H9 (cell line): ENCODE measurements around the gene DAB2IP. TPM values are rescaled to one million over a fixed set of nuclear protein-coding genes. Genes with fewer than 3 reads are reported as not detected.

ENCODE experiments used
- DNase-seq: peaks from one replicate; pipeline ENCODE4 v3.0.0-alpha.2; 2017
- H2AFZ ChIP-seq: one replicate; pipeline ENCODE4 v1.6.1; 2013; ENCODE audit warnings: mild to moderate bottlenecking, low read length, control low read depth, moderate library complexity
- H2AK5ac ChIP-seq: 2 replicates; pipeline ENCODE4 v1.6.1; 2013; ENCODE audit warnings: low read length, control low read depth, mixed read lengths; ENCODE audit not compliant: insufficient read length
- H2BK120ac ChIP-seq: one replicate; pipeline ENCODE4 v1.6.1; 2013; ENCODE audit warnings: low read depth, mild to moderate bottlenecking, low read length, control low read depth, inconsistent platforms; ENCODE audit not compliant: poor library complexity, severe bottlenecking
- H2BK12ac ChIP-seq: 2 replicates; pipeline ENCODE4 v1.6.1; 2013; ENCODE audit warnings: low read length, control low read depth, mixed read lengths, low read depth; ENCODE audit not compliant: insufficient read length
- H2BK15ac ChIP-seq: 2 replicates; pipeline ENCODE4 v1.6.1; 2013; ENCODE audit warnings: low read depth, low read length, control low read depth
- H2BK20ac ChIP-seq: one replicate; pipeline ENCODE4 v1.6.1; 2013; ENCODE audit warnings: low read depth, mild to moderate bottlenecking, low read length, control low read depth, inconsistent platforms; ENCODE audit not compliant: poor library complexity, severe bottlenecking
- H2BK5ac ChIP-seq: 2 replicates; pipeline ENCODE4 v1.6.1; 2013; ENCODE audit warnings: low read length, control low read depth, mixed read lengths; ENCODE audit not compliant: insufficient read length
- H3K14ac ChIP-seq: 2 replicates; pipeline ENCODE4 v1.6.1; 2013; ENCODE audit warnings: low read length, control low read depth; ENCODE audit not compliant: insufficient read depth
- H3K18ac ChIP-seq: 2 replicates; pipeline ENCODE4 v1.6.1; 2013; ENCODE audit warnings: low read depth, mild to moderate bottlenecking, mixed read lengths, low read length, control low read depth; ENCODE audit not compliant: insufficient read length
- H3K23ac ChIP-seq: 2 replicates; pipeline ENCODE4 v1.6.1; 2013; ENCODE audit warnings: low read length, control low read depth, mixed read lengths, low read depth; ENCODE audit not compliant: insufficient read length
- H3K23me2 ChIP-seq: 2 replicates; pipeline ENCODE4 v1.6.1; 2013; ENCODE audit warnings: low read depth, mild to moderate bottlenecking, mixed read lengths, low read length, control low read depth; ENCODE audit not compliant: insufficient read length, poor library complexity, severe bottlenecking
- H3K27ac ChIP-seq: 2 replicates; pipeline ENCODE4 v1.5.1; 2013; ENCODE audit warnings: low read length, control low read depth, mixed read lengths, low read depth; ENCODE audit not compliant: insufficient read length
- H3K27me3 ChIP-seq: 2 replicates; pipeline ENCODE4 v1.6.1; 2013; ENCODE audit warnings: low read length, control low read depth, inconsistent platforms; ENCODE audit not compliant: insufficient read depth
- H3K4ac ChIP-seq: 2 replicates; pipeline ENCODE4 v1.6.1; 2013; ENCODE audit warnings: low read depth, mild to moderate bottlenecking, control low read depth, inconsistent platforms, low read length, moderate library complexity
- H3K4me1 ChIP-seq: 2 replicates; pipeline ENCODE4 v1.6.1; 2013; ENCODE audit warnings: low read length, control low read depth, inconsistent platforms; ENCODE audit not compliant: insufficient read depth
- H3K4me2 ChIP-seq: 2 replicates; pipeline ENCODE4 v1.6.1; 2013; ENCODE audit warnings: low read length, control low read depth, mixed read lengths; ENCODE audit not compliant: insufficient read length, insufficient read depth
- H3K56ac ChIP-seq: 2 replicates; pipeline ENCODE4 v1.6.1; 2013; ENCODE audit warnings: low read depth, mild to moderate bottlenecking, mixed read lengths, low read length, control low read depth; ENCODE audit not compliant: insufficient read length
- H3K79me1 ChIP-seq: 2 replicates; pipeline ENCODE4 v1.6.1; 2013; ENCODE audit warnings: low read depth, mild to moderate bottlenecking, moderate library complexity, low read length, control low read depth, inconsistent platforms; ENCODE audit not compliant: insufficient read depth, poor library complexity, severe bottlenecking
- H3K79me2 ChIP-seq: 2 replicates; pipeline ENCODE4 v1.6.1; 2013; ENCODE audit warnings: low read length, control low read depth, inconsistent platforms; ENCODE audit not compliant: insufficient read depth
- H3K9ac ChIP-seq: 2 replicates; pipeline ENCODE4 v1.6.1; 2013; ENCODE audit warnings: low read length, control low read depth, mixed read lengths; ENCODE audit not compliant: insufficient read length; ENCODE audit errors: extremely low read depth
- H3K9me3 ChIP-seq: one replicate; pipeline ENCODE4 v1.6.1; 2013; ENCODE audit warnings: low read depth, low read length, inconsistent platforms; ENCODE audit not compliant: control insufficient read depth
- H3T11ph ChIP-seq: one replicate; pipeline ENCODE4 v1.6.1; 2013; ENCODE audit warnings: mild to moderate bottlenecking, low read length, control low read depth, inconsistent platforms
- H4K20me1 ChIP-seq: one replicate; pipeline ENCODE4 v1.6.1; 2013; ENCODE audit not compliant: control insufficient read depth, insufficient read length, insufficient read depth
- H4K5ac ChIP-seq: 2 replicates; pipeline ENCODE4 v1.6.1; 2013; ENCODE audit warnings: low read depth, mild to moderate bottlenecking, mixed read lengths, low read length, control low read depth; ENCODE audit not compliant: insufficient read length
- H4K8ac ChIP-seq: replicated peaks from 2 replicates; pipeline ENCODE4 v1.6.1; 2013; ENCODE audit warnings: low read length, control low read depth, mixed read lengths, low read depth; ENCODE audit not compliant: insufficient read length
- H4K91ac ChIP-seq: 2 replicates; pipeline ENCODE4 v1.6.1; 2013; ENCODE audit warnings: low read depth, mild to moderate bottlenecking, moderate library complexity, mixed read lengths, low read length, control low read depth; ENCODE audit not compliant: insufficient read length
- H3K27ac Mint-ChIP-seq, 3 experiments: 2 replicates in 2 of 3; 3 replicates in 1 of 3; pipeline ENCODE4 v1.8.0; 2020 to 2021; ENCODE audit warnings: mixed read lengths in 3 of 3, mild to moderate bottlenecking in 1 of 3, moderate library complexity in 1 of 3
- H3K27me3 Mint-ChIP-seq: 2 replicates; pipeline ENCODE4 v1.8.0; 2021; ENCODE audit warnings: low read depth, mild to moderate bottlenecking, moderate library complexity, mixed read lengths
- H3K36me3 Mint-ChIP-seq, 3 experiments: 2 replicates in 2 of 3; 3 replicates in 1 of 3; pipeline ENCODE4 v1.8.0; 2020 to 2021; ENCODE audit warnings: low read depth in 3 of 3, mixed read lengths in 3 of 3; ENCODE audit not compliant: insufficient read depth in 1 of 3
- H3K4me1 Mint-ChIP-seq, 2 experiments: 2 replicates each; pipeline ENCODE4 v1.8.0; 2020; ENCODE audit warnings: mixed read lengths in 2 of 2
- H3K4me3 Mint-ChIP-seq, 2 experiments: 2 replicates in 1 of 2; 3 replicates in 1 of 2; pipeline ENCODE4 v1.8.0; 2020 to 2021; ENCODE audit warnings: mild to moderate bottlenecking in 2 of 2, mixed read lengths in 2 of 2, moderate library complexity in 1 of 2
- H3K9me3 Mint-ChIP-seq, 2 experiments: 2 replicates in 1 of 2; 3 replicates in 1 of 2; pipeline ENCODE4 v1.8.0; 2020; ENCODE audit warnings: mild to moderate bottlenecking in 2 of 2, mixed read lengths in 2 of 2, moderate library complexity in 1 of 2
- WGBS: extraction: QIAGEN DNeasy Blood & Tissue Kit; methylation state at CpG from one replicate; pipeline ENCODE4 v1.1.7; 2013; ENCODE audit warnings: missing lambda C conversion rate, low lambda C conversion rate, mixed read lengths; ENCODE audit not compliant: insufficient read length; ENCODE audit errors: extremely low coverage; 5-methylcytosine and 5-hydroxymethylcytosine counted together
- total RNA-seq: library from RNA; stranded (reverse); gene quantifications from 2 replicates; pipeline ENCODE4 v1.2.1, GENCODE V29; 2021
- TF ChIP-seq, protein P1 (sequence below): fragments of 200-600 bp; sonication (generic); conservative IDR thresholded peaks from 3 replicates; pipeline ENCODE4 v1.8.0; 2021; ENCODE audit warnings: antibody characterized with exemption, mild to moderate bottlenecking

DAB2IP gene
- total RNA-seq, 1 experiment from 2014 or later, result 22.6 TPM

- Mint-ChIP-seq H3K27me3 (peaks cover 66% of the 10 kb centered on the region), H3K4me1 (peaks cover 10 to 24% of the 10 kb centered on the region in 2 experiments), H3K36me3 (no peaks in the 10 kb centered on the region), H3K9me3 (no peaks in the 10 kb centered on the region), H3K27ac (no peak overlapping the region), H3K4me3 (peak overlapping the region in 1 of 2 experiments; percentile 33; a peak in 2 of 5 replicates)
- Histone ChIP-seq H3K4me2 (no peak overlapping the region), H2BK120ac (no peak overlapping the region), H2AFZ (no peak overlapping the region), H4K8ac (no peak overlapping the region), H3K23ac (no peak overlapping the region), H2AK5ac (no peak overlapping the region), H2BK5ac (no peak overlapping the region), H4K5ac (no peak overlapping the region), H3K23me2 (peaks cover 9% of the 10 kb centered on the region), H3K4me1 (peaks cover 3% of the 10 kb centered on the region; the same call in 1 of the 2 replicates), H2BK15ac (no peak overlapping the region), H2BK20ac (no peak overlapping the region), H4K20me1 (no peaks in the 10 kb centered on the region), H3K9ac (no peak overlapping the region), H3K79me2 (no peaks in the 10 kb centered on the region), H3K27me3 (no peaks in the 10 kb centered on the region), H3K27ac (no peak overlapping the region), H3K14ac (no peak overlapping the region), H3K79me1 (no peaks in the 10 kb centered on the region), H3K56ac (no peak overlapping the region), H2BK12ac (no peak overlapping the region), H3T11ph (no peak overlapping the region), H3K18ac (no peak overlapping the region), H4K91ac (no peak overlapping the region), H3K4ac (no peak overlapping the region), H3K9me3 (no peaks in the 10 kb centered on the region)
- TF ChIP-seq, protein P1, sequence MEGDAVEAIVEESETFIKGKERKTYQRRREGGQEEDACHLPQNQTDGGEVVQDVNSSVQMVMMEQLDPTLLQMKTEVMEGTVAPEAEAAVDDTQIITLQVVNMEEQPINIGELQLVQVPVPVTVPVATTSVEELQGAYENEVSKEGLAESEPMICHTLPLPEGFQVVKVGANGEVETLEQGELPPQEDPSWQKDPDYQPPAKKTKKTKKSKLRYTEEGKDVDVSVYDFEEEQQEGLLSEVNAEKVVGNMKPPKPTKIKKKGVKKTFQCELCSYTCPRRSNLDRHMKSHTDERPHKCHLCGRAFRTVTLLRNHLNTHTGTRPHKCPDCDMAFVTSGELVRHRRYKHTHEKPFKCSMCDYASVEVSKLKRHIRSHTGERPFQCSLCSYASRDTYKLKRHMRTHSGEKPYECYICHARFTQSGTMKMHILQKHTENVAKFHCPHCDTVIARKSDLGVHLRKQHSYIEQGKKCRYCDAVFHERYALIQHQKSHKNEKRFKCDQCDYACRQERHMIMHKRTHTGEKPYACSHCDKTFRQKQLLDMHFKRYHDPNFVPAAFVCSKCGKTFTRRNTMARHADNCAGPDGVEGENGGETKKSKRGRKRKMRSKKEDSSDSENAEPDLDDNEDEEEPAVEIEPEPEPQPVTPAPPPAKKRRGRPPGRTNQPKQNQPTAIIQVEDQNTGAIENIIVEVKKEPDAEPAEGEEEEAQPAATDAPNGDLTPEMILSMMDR, result no peak
- no CpG with 5 or more reads among the region's 1 CpG for whole genome bisulfite sequencing
- no peak for DNase-seq
Observed at GRCh38 chr9:121696930-121697329, 45.5 kb downstream of the DAB2IP start.
